Cerebellar nuclear complex (tissue), 1 donor: ENCODE measurements around the gene DST.
"Not testable (repeated sequence)": the region's sequence is repeated elsewhere in the genome, so short reads cannot be mapped to it uniquely, and the experiment has no call there.

Experiments used
- DNase-seq, 2 experiments: peaks; one replicate each; lab custom pipeline; 2025; lab: John Stamatoyannopoulos, UW

The DST gene

DNA sequence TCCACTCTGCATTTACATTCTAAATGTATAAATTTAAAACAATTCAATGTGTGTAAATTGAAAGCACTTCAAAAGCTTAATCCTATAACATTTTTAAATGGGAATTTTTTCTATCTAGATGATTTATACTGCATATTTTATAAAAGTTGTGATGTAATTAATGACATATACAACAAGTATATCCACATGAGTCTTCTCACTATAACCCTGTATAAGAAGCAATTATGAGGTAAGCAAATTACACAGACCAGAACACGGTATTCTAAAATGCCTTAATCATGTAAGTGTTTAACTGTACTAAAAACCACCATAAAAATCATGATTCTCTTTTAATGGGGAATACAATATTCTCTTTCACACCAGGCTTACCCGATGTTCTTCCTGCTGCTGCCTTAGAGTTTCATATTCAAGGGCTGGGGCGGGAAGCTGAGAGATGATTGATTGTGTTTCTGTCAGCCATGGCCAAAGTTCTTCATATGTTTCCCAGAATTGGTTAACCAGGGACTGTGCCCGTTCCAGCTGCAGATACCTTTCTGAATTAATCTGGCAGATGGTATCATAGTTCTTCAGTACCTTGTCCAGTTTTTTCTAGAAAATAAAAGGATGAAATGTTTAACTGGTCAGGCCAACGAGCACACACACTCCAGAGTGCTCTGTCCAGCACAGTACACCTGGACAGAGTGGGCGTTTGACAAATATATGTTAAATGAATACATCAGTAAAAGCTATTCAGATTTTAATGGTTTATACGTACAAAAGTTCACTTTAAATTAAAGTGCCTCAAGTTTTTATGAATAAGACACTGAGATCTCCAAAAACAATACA, 127.4 kb downstream of the DST start:
- DNase-seq: no peak

GRCh38 chr6:56514395-56514794, 128.3 kb downstream of the DST start:
- DNase-seq: no peak

- DNase-seq: no peak
These were observed 129.1 kb downstream of the DST start for GRCh38 chr6:56513631-56514030.

DNA sequence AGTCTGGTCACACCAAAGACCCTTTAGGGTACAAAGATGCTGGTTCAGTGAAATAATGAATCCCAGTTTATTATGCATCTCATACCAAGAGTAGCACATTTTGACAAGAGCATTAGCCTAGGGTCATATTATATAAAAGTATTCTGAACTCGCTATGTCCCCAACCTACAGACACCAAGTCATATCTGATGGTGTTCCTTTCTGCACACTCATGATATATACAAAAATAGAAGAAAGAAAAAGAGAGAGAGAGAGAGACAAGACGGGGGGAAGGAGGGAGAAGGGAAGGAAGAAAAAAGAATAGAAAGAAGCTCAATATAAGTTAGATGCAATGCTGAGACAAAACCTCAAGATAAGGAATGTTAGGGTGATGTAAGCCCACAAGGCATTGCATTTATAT, 131.1 kb downstream of the DST start:
- no peak for DNase-seq

GRCh38 chr6:56510984-56511531, 131.6 kb downstream of the DST start:
- DNase-seq: no peak

DNA sequence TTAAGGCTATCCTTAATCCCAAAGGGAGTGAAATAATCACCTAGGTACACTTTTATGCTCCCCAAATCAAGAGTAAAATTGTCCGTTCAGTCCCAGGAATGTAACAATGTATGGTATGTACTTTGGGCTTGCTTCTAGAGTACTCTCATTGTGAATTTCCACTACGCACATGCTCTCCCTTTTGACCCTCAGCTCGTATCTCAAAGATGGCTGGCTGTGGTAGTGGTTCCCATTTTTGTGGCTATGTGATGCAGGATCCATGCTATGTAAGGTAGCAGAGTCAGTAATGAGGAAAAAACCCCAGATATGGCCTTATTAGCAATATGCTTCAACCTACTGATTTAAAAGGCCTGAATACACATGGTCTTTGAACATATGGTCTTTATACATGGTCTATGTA, 133.7 kb downstream of the DST start:
- DNase-seq: no peak

DNA sequence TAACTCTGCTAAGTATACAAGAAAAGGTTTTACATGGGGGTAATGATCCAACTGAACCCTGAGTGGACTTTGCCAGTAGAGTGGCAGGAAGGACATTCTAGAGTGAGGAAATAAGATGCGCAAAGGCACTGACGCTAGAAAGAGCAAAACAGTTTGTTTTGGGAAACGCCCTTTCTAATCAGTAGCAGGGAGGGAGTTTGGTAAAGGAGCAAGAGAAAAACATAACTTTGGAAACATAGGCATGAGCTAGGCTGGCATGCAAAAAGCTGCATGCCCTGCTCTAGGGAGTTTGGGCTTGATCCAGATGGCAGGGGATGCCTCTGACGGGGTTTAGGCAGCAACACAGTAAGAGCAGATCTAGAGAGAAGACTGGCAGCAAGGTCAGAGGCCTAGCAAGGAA, 135.2 kb downstream of the DST start:
- DNase-seq: no peak

- no peak for DNase-seq
These were observed 137.0 kb downstream of the DST start for GRCh38 chr6:56505512-56506260.

DNA sequence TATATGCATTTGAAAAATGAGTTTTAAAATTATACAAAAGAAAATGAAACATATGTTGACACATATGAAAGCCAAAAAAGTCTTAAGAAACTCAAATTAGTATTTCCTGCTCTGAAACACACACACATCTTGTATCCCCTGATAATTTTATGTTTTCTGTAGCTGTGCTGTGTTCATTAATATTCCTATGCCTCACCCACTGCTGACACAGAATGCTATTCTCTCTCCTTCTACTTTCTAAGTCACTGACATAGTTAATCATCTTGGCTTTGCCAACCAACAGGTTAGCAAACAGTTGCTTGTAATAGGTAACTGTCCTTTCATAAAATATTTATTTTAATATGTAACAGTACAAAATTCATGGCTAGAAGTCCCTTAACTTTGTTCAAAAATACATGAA, 140.7 kb downstream of the DST start:
- DNase-seq: no peak

DNA sequence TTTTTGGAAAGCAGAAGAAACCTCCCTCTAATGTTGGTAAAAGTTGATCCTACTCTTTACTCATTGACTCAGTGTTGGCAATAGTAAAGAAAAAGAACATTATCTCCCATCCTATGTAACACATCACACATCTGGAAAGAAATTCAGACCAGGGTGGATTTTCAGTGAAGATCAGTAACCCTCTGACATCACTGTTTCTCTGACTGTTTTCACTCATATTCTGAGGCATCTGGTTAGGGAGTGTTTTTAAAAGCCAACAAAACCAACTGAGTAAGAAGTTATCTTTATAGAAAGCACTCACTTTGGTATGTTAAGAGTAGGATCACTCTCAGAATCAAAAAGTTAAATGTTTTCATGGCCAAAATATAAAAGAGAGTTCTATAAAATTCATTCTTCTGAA, 143.6 kb downstream of the DST start:
- no peak for DNase-seq

DNA sequence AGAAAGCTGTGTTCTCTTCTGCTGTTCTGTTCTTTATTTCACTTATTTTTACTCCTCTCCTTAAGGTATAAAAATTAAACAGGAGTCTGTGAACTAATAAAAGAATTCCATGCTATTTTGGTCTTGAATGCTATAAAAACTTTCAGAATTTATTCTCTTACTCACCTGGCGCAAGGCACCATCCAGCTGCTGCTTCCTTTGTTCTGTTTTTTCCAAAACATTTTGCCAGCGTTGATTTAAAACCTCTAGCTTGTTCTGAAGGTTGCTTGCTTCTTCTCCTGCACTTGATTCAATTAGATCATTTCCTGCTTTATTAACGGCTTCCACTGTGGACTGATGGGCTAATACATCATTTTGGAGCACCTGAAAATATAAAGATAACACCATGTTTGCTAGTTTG, 145.0 kb downstream of the DST start:
- no peak for DNase-seq

GRCh38 chr6:56497240-56497639, 145.4 kb downstream of the DST start:
- DNase-seq: no peak

DNA sequence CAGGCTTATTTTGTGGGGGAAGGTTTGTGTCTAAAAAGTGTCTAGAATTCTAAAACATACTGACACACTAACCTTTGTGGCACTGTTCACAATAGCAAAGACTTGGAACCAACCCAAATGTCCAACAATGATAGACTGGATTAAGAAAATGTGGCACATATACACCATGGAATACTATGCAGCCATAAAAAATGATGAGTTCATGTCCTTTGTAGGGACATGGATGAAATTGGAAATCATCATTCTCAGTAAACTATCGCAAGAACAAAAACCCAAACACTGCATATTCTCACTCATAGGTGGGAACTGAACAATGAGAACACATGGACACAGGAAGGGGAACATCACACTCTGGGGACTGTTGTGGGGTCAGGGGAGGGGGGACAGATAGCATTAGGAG, 146.0 kb downstream of the DST start:
- not testable (repeated sequence) for DNase-seq

- no peak for DNase-seq
These were observed 147.0 kb downstream of the DST start for GRCh38 chr6:56495654-56496053.

- no peak for DNase-seq
These were observed 150.9 kb downstream of the DST start for GRCh38 chr6:56491606-56492328.

GRCh38 chr6:56490993-56491392, 151.7 kb downstream of the DST start:
- no peak for DNase-seq

GRCh38 chr6:56489559-56489958, 153.1 kb downstream of the DST start:
- no peak for DNase-seq

GRCh38 chr6:56488281-56488680, 154.4 kb downstream of the DST start:
- DNase-seq: no peak

- DNase-seq: no peak
These were observed 156.0 kb downstream of the DST start for GRCh38 chr6:56486681-56487080.

DNA sequence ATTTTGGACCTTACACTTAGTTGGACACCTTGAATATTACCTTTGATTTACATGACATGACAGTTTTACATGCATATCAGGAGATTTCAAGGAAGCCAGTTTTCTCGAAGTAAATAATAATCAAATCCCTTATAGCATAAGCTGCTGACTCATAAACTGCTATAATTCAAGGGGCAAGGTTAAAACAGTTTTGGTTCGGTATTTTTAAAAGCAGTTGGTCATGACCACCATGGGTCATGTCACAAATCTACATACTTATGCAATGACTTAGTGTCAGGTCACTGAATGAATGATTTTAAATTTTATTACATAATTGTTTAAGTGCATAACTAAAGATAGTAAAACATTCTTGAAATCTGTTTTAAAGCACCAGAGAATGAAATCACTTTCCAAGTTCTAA, 158.0 kb downstream of the DST start:
- no peak for DNase-seq

DNA sequence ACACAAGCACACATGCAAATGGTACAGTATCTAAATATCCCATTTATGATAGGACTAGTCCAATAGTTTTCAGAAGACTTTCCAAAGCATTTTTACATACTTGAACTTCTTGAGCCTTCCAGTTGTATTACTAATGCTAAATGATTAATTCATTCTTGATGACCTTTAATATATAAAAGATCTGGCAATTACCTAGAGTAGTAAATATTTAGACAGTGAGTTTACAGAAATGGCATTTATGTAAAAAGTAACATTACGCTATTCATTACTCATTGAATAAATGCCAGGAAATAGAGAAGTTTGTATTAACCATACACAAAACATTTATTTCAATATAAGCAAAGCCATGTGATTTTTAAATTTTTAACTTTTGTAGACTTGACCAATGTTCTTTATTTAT, 158.8 kb downstream of the DST start:
- no peak for DNase-seq

- DNase-seq: no peak
These were observed 160.2 kb downstream of the DST start for GRCh38 chr6:56482525-56482924.

DNA sequence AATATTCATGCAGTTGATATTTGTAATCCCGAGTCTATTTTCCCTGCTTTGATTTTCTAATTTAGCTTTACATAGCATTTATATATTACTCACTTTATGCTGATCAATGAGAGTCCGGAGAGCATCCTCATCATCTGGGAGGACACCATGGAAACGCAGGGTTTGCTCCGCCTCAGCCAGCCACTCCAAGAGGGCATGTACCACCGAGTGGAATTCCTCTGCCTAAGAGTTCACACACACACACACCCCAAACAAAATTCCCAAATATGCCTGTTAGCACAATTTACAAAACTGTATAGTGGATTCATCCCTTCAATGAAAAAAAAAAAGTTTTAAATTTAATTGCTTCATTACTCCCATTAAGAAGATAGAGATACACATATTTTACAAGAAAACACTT, 160.7 kb downstream of the DST start:
- DNase-seq: no peak
